Midbrain (tissue), 1 donor: ENCODE measurements around the gene RNASE2.
"Not testable (repeated sequence)": the region's sequence is repeated elsewhere in the genome, so short reads cannot be mapped to it uniquely, and the experiment has no call there.

Source experiments
- DNase-seq: peaks from one replicate; lab custom pipeline; 2025; lab: John Stamatoyannopoulos, UW

RNASE2 gene

DNA sequence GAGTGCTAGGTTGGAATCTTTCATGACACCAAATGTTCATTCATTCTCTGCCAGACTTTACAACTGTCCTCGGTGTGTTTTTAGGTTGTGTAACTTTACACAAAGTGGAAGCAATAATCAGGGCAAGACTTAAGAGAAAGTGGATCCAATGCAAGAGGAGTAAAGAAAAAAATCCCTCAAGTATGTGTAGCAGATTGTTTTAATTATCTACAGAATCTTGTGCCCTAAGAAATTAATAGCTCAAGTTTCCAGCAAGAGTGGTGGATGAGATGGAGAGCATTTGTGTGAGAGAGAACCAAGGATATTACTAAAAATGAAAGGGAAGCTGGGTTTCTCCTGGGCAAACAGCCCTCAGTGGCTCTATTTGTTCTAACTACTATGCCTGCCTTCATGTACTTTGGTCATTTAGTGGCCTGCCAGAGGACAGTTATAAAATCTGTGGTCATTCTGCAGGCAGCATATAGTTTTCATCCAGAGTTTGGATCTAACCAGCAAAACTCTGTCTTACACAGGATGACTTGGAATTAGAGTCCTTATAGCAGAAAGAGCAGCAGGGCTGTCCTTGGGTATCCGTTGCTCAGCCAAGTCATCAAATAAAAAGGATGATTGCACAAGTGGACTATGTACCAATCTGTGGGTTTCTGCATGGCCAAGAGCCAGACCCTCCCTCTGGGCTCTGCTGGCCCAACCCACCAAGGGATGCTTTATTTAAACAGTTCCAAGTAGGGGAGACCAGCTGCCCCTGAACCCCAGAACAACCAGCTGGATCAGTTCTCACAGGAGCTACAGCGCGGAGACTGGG is at the start of gene RNASE2:
TSS of gene RNASE2 (plus strand) at position 752 of the 802 bp plus-strand sequence. CDS start 285 bp downstream, outside the sequence.
- not testable (repeated sequence) for DNase-seq

DNA sequence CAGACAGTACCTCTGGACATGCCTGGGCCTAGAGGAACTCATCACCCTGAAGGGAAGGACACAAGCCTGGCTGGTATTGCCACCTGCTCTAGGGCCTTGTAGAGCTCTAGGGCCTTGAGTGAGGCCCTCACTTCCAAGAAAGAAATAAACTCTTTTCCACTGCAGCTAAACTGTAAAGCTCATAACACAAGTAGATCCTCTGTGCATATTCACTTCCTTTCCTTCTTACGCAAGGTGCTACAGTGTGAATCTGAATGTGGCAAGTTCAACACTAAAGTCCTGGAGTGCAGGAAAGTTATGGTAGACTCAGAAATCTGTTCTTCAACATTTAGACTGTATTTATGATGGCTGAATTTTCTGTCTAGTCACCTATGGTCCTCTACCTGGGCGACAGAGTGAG is 49.6 kb upstream of the RNASE2 start:
- no peak for DNase-seq

DNA sequence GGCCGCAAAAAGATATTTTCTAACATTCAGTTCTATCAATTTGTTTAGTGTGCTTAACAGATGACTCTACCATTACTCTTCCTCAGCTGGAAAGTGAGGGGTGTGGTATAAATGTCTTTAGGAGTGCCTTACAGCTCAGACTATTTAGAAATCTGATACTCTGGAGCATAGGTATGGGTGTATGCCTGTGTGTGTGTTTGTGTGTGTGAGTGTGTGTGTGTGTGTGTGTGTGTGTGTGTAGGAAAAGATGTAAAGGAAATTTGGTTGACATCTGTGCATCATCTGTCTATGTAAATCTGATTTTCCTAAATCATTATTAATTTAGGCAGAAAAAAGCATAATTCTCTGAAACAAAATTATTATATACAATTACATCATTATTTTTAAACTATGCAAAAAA is 48.1 kb upstream of the RNASE2 start:
- no peak for DNase-seq

DNA sequence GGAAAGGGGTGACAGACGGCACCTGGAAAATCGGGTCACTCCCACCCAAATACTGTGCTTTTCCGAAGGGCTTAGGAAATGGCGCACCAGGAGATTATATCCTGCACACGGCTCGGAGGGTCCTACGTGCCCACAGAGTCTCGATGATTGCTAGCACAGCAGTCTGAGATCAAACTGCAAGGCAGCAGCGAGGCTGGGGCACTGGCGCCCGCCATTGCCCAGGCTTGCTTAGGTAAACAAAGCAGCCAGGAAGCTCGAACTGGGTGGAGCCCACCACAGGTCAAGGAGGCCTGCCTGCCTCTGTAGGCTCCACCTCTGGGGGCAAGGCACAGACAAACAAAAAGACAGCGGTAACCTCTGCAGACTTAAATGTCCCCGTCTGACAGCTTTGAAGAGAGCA is 44.5 kb upstream of the RNASE2 start:
- DNase-seq: not testable (repeated sequence)

DNA sequence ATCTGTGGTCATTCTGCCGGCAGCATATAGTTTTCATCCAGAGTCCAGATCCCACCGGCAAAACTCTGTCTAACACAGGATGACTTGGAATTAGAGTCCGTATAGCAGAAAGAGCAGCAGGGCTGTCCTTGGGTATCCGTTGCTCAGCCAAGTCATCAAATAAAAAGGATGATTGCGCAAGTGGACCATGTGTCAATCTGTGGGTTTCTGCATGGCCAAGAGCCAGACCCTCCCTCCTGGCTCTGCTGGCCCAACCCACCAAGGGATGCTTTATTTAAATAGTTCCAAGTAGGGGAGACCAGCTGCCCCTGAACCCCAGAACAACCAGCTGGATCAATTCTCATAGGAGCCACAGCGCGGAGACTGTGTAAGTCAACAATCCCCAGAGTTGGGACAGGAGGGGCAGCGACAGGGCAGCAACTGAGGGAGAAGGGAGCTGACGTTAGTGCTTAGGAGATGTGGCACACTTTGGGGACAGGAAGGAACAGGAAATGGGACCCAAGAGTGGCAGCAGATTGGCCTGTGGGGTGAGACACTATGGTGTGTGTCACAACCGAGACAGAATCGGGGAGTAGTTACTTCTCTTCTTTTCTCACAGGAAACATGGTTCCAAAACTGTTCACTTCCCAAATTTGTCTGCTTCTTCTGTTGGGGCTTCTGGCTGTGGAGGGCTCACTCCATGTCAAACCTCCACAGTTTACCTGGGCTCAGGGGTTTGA is 36.1 kb upstream of the RNASE2 start:
- not testable (repeated sequence) for DNase-seq

DNA sequence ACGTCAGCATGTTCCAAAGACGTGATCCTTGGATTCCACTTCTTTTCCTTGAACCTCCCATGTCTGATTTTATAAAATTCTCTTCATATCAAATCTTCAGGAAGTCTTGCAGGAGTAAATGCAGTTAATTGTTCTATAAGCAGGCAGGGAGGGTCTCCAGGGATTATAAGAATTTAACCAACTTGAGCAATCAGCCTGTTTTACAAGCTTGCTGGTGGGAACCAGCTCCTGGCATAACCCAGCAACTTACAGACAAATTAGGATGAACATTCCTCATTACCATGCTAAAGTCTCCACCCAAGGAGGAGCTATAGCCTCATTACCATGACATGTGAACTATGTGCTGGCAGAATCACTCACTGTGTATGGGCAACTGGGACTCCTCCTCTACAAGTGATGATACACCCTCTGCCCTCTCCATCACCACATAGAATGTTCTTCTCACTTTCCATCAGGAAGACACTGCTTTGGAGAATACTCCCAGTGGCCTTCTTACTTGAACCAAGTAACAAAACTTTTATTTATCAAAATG is 31.5 kb upstream of the RNASE2 start:
- not testable (repeated sequence) for DNase-seq

DNA sequence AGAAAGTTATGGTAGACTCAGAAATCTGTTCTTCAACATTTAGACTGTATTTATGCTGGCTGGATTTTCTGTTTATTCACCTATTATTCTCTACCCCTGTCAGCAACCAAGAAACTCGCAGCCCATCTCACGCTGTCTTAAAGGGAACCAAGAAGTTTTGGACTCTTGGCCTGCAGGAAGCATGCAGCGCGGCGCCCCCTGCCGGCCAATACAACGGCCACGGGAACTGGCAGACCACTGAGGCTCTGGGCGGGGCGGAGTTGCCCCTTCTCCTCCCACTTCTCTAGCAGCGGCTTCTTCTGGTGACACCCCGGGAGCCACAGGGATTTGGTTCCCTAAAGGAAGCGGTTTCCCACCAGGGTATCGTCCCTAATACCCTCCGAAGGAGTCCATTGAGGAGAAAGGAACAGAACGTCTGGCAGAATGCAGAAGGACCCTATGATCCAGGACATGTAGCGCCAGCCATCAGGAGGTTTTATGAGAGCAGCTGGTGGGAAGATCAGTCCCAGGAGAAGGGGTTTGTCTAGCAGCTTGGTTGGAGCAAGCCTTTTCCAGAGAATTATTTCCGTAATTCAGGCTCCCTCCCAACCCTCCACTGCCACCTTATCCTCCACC is 21.0 kb upstream of the RNASE2 start:
- DNase-seq: no peak

DNA sequence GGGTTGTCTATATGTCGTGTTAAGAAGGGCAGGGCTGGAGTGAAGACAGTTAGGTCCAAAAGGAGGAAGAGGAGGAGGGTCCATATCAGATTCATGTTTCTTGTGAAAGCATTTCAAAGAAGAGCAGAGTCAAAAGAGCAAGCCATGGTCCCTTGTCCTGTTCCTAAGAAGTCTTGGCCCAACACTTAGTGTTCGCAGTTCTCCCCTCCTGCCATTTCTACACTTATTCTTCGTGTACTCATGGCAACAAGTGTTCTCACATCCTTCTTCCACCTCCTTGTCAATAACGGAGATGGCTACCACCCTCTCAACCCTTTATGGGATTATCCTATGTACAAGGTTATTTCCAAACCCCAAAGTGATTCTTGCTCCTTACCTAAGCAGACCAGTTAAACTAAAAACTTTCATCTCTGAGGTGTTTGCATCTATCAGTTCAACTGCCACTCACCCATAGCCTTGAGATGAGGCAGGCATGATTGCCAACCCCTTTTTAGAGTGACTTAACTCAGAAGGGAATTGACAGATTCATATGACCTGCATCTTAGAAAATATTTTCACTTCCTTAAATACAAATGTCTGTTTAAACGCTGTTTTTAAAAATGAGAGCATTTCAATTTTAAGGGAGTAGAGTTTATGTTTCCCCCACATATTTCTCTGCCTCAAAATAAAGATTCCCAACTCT is 19.8 kb upstream of the RNASE2 start:
- DNase-seq: no peak

DNA sequence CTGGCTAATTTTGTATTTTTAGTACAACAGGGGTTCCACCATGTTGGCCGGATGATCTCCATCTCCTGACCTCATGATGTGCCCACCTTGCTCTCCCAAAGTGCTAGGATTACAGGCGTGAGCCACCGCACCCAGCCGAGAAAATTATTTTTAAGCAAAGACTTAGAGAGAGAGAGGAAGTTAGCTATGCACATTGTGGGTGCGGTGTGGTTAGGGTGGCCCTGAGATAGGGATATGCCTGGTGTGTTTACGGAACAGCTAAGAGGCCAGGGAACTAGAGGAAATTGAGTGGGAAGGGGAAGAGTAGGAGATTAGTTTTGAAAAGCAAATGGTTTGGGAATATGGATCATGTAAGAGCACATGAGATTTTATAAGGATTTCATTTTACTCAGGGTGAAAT is 10.1 kb upstream of the RNASE2 start:
- not testable (repeated sequence) for DNase-seq

DNA sequence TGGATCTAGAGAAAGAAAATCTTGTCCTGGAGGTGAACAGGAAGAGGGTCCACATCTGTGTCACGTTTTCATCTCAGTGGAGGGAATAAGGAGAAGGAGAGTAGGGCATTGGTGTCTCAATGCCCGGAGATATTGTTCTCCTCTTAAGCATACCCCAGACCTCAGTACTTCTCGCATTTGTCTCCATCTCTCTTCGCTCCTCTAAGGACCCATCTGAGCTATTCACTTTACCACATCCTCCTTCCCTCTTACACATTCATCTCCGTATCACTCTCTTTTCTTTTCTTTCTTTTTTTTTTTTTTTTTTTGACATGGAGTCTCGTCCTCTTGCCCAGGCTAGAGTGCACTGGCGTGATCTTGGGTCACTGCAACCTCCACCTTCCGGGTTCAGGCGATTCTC is 8.6 kb upstream of the RNASE2 start:
- not testable (repeated sequence) for DNase-seq

DNA sequence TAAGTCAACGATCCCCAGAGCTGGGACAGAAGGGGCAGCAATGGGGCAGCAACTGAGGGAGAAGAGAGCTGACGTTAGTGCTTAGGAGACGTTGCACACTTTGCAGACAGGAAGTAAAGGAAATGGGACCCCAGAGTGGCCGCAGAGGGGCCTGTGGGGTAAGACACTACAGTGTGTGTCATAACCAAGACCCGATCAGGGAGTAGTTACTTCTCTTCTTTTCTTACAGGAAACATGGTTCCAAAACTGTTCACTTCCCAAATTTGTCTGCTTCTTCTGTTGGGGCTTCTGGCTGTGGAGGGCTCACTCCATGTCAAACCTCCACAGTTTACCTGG is 219 bp downstream of the RNASE2 start:
- DNase-seq: not testable (repeated sequence)

DNA sequence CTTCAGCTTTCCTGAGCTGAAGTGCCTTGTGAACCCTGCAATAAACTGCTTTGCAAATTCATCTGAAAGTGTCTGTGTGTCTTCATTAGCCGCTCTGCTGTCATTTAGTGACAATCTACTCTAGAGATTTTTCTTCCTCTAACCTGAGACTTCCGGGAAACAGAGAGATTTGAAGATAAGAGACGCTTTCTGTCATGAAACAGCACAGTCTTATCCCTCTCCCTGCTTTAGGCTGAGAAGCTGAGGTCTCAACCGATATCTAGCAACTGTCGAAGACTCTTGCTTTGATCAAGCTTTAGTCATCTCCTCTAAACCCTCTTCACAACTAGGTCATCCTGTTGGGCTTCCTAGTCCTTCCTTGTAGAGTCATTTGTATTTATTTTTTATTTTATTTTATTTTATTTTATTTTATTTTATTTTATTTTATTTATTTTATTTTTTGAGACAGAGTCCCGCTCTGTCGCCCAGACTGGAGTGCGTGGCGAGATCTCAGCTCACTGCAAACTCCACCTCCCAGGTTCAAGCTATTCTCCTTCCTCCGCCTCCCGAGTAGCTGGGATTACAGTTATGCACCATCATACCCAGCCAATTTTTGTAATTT is 1.2 kb downstream of the RNASE2 start:
- DNase-seq: no peak

DNA sequence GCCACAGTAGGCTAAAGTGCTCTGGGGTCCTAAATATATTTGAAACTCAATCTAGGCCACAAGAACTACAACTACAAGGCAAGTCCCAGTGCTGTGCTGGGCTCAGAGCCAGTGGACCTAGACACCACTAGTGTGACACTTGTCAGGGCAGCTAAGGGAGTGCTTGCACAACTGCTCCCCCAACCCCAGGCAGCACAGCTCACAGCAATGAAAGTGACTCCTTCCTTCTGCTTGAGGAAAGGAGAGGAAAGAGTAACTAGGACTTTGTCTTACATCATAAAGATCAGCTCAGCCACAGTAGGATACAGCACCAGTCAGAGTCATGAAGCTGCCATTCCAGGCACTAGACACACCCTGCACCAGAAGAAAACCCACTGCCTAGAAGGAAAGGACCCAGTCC is 3.7 kb downstream of the RNASE2 start:
- DNase-seq: not testable (repeated sequence)

DNA sequence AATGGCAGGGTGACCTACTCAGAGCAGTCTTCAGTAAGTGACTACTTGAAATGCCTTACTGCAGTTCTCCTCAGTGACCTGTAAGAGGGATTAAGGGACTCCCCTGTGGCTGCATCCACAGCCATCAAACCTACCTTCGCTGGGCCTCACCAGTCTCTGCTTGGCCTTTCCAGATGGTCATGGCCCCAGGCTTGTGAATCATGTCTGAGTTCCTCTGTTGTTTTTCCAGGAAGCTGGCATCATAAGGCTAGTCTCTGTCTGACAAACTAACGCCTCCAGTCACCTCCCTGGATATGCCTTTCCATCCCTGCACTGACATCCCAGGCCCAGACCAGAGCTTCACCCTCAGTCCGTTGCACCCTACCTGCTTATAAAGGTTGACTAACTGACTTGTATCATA is 14.0 kb downstream of the RNASE2 start:
- DNase-seq: no peak

DNA sequence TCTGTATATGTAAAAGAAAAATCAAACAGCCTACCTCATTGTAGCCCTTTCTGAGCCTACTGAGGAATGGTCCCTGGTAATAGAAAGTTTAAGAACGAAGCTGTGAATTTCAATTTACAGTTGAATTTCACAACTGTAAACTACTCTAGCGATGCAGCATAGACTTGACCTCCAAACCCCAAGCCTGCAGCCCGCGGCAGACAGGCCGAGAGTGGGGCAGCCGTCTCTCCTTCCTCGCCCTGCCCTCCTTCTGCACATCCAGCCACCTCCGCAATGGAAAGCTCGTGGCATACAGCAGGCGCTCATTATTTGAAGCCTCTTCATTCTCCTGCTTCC is 15.3 kb downstream of the RNASE2 start:
- DNase-seq: no peak

DNA sequence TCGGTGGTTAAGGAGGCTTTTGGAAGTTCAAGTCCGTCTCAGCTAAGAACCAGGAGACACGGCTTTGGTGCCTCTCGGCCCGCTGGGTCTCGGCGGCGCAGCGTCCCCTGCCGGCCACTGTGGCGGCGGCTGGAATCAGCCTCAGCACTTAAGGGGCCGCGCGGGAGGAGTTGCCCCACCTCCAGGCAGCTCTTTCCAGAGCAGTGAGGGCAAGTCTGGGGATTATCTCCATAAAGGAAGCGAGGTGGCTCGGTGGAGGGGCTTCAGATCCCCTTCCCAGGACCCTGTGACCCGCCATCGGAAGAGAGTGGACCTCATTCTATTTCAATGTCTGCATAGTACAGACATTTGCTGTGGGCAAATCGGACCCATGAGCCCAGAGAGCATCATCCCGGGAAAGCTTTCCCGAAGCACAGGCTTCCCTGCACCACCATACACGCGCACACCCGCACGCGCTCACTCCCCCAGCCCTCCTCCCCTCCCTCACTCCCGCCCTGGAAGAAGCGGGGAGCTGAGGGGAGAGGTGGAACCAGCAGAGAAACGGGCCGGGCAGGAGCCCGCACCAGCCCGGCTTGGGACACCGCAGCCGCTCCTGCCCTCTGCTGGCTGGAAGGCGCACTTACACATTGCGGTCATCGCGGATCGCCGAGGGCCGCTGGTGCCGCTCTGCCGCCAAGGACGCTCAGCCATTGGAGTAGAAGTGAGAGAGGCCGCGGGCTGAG is 15.9 kb downstream of the RNASE2 start:
- peak; percentile 85 for DNase-seq

DNA sequence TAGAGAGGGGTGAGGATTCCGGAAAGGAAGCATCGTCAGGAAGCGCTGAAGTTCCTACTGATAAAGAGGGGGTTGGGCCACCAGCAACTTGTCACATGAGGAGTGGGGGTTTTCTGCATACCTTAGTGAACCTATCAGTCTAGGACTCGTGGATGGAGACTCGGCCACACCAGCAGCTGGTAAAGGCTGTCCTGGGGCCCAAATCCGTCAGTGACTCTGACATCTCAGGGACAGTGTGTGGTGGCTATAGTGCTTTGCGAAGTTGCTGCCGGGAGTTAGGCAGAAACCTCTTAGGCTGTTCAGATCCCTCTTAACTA is 16.4 kb downstream of the RNASE2 start:
- DNase-seq: no peak

DNA sequence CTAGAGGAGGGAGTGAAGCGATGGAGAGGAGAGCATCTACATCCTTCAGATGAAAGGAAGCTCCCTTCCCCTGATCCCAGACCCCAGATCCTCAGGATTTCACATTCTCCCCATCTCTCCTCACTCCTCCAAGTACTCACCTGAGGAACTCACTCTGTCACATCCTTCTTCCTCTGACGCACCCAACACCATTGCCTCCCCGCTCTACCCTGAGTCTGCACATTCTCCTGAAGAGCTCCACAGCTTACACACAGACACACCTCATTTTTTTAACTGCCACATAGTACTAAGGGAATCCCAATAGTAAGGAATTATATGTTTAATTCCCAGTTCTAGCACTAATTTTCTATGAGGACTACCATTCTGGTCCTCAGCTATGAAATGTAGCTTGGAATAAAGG is 18.2 kb downstream of the RNASE2 start:
- DNase-seq: no peak

DNA sequence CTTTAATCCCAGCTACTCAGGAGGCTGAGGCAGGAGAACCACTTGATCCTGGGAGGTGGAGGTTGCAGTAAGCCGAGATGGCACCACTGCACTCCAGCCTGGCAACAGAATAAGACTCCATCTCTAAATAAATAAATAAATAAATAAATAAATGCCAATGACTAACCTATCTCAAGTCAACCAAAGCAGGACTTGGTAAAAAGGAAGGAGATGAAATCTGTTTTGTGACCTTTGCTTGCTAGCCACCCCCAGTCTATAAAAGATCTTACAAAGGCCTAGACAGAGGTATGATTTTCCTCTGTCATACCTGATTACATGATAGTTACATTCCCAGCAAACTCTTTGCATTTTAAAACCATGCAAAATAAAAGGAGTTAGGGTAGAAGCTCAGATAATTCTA is 21.0 kb downstream of the RNASE2 start:
- DNase-seq: no peak

DNA sequence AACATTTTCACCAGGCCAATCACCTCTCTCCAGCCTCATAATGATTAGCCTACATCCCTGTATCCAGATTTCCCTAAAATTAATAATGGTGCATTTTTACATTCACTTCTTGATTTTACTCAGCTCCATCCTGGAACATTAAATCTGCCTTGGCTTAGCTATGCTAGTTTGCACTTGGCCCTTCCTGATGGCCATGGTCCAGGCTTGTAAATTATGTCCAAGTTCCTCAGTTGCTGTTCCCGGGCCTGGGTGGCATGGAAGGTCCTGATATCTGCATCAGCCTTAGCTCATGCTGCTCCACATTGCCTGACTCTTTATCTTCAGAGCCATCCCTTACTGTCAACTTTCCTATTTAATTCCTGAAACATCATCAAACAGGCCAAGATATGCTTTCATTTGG is 23.4 kb downstream of the RNASE2 start:
- no peak for DNase-seq

DNA sequence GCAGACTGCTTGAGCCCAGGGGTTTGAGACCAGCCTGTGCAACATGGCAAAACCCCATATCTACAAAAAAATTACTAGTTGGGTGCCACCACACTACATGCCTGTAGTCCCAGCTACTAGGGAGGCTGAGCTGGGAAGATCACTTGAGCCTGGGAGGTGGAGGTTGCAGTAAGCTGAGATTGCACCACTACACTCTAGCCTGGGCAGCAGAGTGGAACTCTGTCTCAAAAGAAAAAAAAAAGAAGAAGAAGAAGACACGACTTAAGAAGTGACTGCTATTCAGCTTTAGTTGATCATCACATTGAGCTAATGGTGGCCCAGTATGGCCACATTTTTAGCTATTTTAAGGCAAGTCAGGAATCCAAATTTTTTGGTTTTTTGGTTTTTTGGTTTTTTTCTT is 25.6 kb downstream of the RNASE2 start:
- no peak for DNase-seq
